Measurements from ENCODE around the gene TMEM205. TPM values are rescaled to one million over a fixed set of nuclear protein-coding genes. Genes with fewer than 3 reads are reported as not detected.
"Not testable (repeated sequence)": the region's sequence is repeated elsewhere in the genome, so short reads cannot be mapped to it uniquely, and the experiment has no call there.

TMEM205 gene
- total and polyA plus RNA-seq, 10 of the 15 experiments (the other 5 are each of a cell fraction or from before 2014, with no cell fraction given) = 27.8 to 144 (median 88.3) TPM

- POLR2A ChIA-PET = interaction anchor here (0.6 to 2.4 kb wide), 8 partner anchors 9 to 184 kb away, joined by 3 to 13 read pairs (median 3); partner anchors contain the start of gene SWSAP1
- peak overlapping the region; percentile 62; the same call in 1 of the 2 replicates for H3K9ac ChIP-seq (ENCODE audit: control insufficient read depth, insufficient read depth, low read length)
Measured at GRCh38 chr19:11340099-11340467, 6.0 kb downstream of the TMEM205 start.

GRCh38 chr19:11339254-11340098 is 6.6 kb downstream of the TMEM205 start, which contains the start of gene RAB3D:
TSS of gene RAB3D (minus strand) at chr19:11339657. CDS start at chr19:11337399, 2,258 bp downstream.
- FAIRE-seq = peak; percentile 92
- H3K79me2 ChIP-seq (ENCODE audit: control insufficient read depth, insufficient read depth, low read length) = no peaks in the 10 kb centered on the region
- peak within 1 kb of the TSS; percentile 62; the same call in 1 of the 2 replicates for H3K9ac ChIP-seq (ENCODE audit: control insufficient read depth, insufficient read depth, low read length)
- WGBS (ENCODE audit: insufficient coverage, insufficient replicate concordance, low lambda C conversion rate, missing lambda C conversion rate) = 3% methylated on average over 34 of the region's 53 CpGs
- in situ Hi-C loops (cut with MboI) = no loop called here
- peak within 1 kb of the TSS; percentile 45 for H3K27ac ChIP-seq (ENCODE audit: control insufficient read depth, insufficient read depth)
- peak; percentile 50 for DNase-seq (ENCODE audit: low read depth, low spot score)
- peak within 1 kb of the TSS; percentile 93 for H3K4me3 ChIP-seq
- ChIA-PET SMC1A (ENCODE audit: uncharacterized antibody, unreplicated experiment) (interaction anchor here (0.9 to 1.6 kb wide), 6 partner anchors 15 to 160 kb away, joined by 3 to 7 read pairs (median 4); partner anchors contain the start of gene TSPAN16), RAD21 (ENCODE audit: unreplicated experiment) (interaction anchor here (0.5 to 1.4 kb wide), 6 partner anchors 14 to 453 kb away, joined by 3 to 7 read pairs (median 3); partner anchors contain the start of gene SWSAP1), CTCF (interaction anchor here (0.6 to 2.3 kb wide), 10 partner anchors 8 to 151 kb away, joined by 3 to 11 read pairs (median 6); no protein-coding TSS in a partner anchor), POLR2A (interaction anchor here (0.6 to 2.4 kb wide), 11 partner anchors 8 to 1780 kb away, joined by 3 to 13 read pairs (median 3); partner anchors contain the start of gene SWSAP1)
- H3K4me1 ChIP-seq (ENCODE audit: control insufficient read depth, insufficient read depth, low read length) = peaks cover 6% of the 10 kb centered on the region
- H2AFZ ChIP-seq (ENCODE audit: control insufficient read depth, low read depth, low read length) = peak within 1 kb of the TSS; percentile 78
- BruUV-seq (replicated peaks) = no TSS peak
- intact Hi-C loops (cut with micrococcal nuclease; ENCODE audit: unreplicated experiment) = no loop called here
- no peaks in the 10 kb centered on the region; the same call in 2 of the 3 replicates for H3K9me3 ChIP-seq (replicated peaks; ENCODE audit: control insufficient read depth, insufficient read depth, low read length)
- peaks cover 0 to 5% of the 10 kb centered on the region in 2 experiments; a peak in 1 of 4 replicates for H3K36me3 ChIP-seq (ENCODE audit: control insufficient read depth in 2 of 2, insufficient read depth in 2 of 2, low read length in 1 of 2)
- ATAC-seq = peak; percentile 99
- H4K20me1 ChIP-seq (ENCODE audit: control insufficient read depth, insufficient read depth) = no peaks in the 10 kb centered on the region
- H3K27me3 ChIP-seq (replicated peaks in 1 of 2; ENCODE audit: control insufficient read depth in 2 of 2, insufficient read depth in 2 of 2, low read length in 1 of 2) = no peaks in the 10 kb centered on the region
- H3K4me2 ChIP-seq (ENCODE audit: control insufficient read depth, insufficient read depth) = peak within 1 kb of the TSS; percentile 90
- TF ChIP-seq MEF2B (IDR thresholded peaks at IDR 0.05; ENCODE audit: partially characterized antibody, poor library complexity, severe bottlenecking) = peak; percentile 27
- TF ChIP-seq ZNF687 (IDR thresholded peaks at IDR 0.05) = no peak
- peak in 1 of 2 experiments; percentile 20; a peak in 1 of 3 replicates for TF ChIP-seq EGR1 (IDR thresholded peaks at IDR 0.05; ENCODE audit: borderline replicate concordance in 1 of 2, low read depth in 2 of 2, low read length in 2 of 2)
- TF ChIP-seq, protein P1, sequence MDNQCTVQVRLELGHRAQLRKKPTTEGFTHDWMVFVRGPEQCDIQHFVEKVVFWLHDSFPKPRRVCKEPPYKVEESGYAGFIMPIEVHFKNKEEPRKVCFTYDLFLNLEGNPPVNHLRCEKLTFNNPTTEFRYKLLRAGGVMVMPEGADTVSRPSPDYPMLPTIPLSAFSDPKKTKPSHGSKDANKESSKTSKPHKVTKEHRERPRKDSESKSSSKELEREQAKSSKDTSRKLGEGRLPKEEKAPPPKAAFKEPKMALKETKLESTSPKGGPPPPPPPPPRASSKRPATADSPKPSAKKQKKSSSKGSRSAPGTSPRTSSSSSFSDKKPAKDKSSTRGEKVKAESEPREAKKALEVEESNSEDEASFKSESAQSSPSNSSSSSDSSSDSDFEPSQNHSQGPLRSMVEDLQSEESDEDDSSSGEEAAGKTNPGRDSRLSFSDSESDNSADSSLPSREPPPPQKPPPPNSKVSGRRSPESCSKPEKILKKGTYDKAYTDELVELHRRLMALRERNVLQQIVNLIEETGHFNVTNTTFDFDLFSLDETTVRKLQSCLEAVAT (IDR thresholded peaks at IDR 0.05) = no peak
- TF ChIP-seq POLR2A (IDR thresholded peaks at IDR 0.05; ENCODE audit: low read depth, low read length) = peak; percentile 80
- TF ChIP-seq NR2F1 (conservative IDR thresholded peaks at IDR 0.05) = peak; percentile 89
- TF ChIP-seq IKZF2 (IDR thresholded peaks at IDR 0.05) = peak in 1 of 2 experiments; percentile 14; a peak in 1 of 4 replicates
- no peak for TF ChIP-seq ATF7 (IDR thresholded peaks at IDR 0.05; ENCODE audit: low read depth)

More at GRCh38 chr19:11340099-11340467, 6.0 kb downstream of the TMEM205 start:
- in situ Hi-C loops (cut with MboI); FAIRE-seq; H3K9me3 ChIP-seq (replicated peaks; ENCODE audit: control insufficient read depth, insufficient read depth, low read length); H3K27ac ChIP-seq (ENCODE audit: control insufficient read depth, insufficient read depth); intact Hi-C loops (cut with micrococcal nuclease; ENCODE audit: unreplicated experiment); ATAC-seq; H3K36me3 ChIP-seq (ENCODE audit: control insufficient read depth in 2 of 2, insufficient read depth in 2 of 2, low read length in 1 of 2); H2AFZ ChIP-seq (ENCODE audit: control insufficient read depth, low read depth, low read length); DNase-seq (ENCODE audit: low read depth, low spot score); H3K27me3 ChIP-seq (replicated peaks in 1 of 2; ENCODE audit: control insufficient read depth in 2 of 2, insufficient read depth in 2 of 2, low read length in 1 of 2); H3K79me2 ChIP-seq (ENCODE audit: control insufficient read depth, insufficient read depth, low read length); BruUV-seq (replicated peaks); H4K20me1 ChIP-seq (ENCODE audit: control insufficient read depth, insufficient read depth): not testable (repeated sequence)
- ChIA-PET SMC1A (ENCODE audit: uncharacterized antibody, unreplicated experiment) (interaction anchor here (0.9 to 1.6 kb wide), 5 partner anchors 15 to 160 kb away, joined by 3 to 7 read pairs (median 4); partner anchors contain the start of gene TSPAN16), RAD21 (ENCODE audit: unreplicated experiment) (interaction anchor here (0.5 to 1.4 kb wide), 6 partner anchors 15 to 454 kb away, joined by 3 to 7 read pairs (median 3); partner anchors contain the start of gene SWSAP1), CTCF (interaction anchor here (0.6 to 2.3 kb wide), 9 partner anchors 9 to 142 kb away, joined by 3 to 11 read pairs (median 6); no protein-coding TSS in a partner anchor)
- peak overlapping the region; percentile 93 for H3K4me3 ChIP-seq
- H3K4me2 ChIP-seq (ENCODE audit: control insufficient read depth, insufficient read depth) = peak overlapping the region; percentile 90
- H3K4me1 ChIP-seq (ENCODE audit: control insufficient read depth, insufficient read depth, low read length) = peaks cover 11% of the 10 kb centered on the region
- 64% methylated on average over 8 of the region's 8 CpGs for WGBS (ENCODE audit: insufficient coverage, insufficient replicate concordance, low lambda C conversion rate, missing lambda C conversion rate)
